B cell (primary cell): ENCODE measurements around the gene MACO1. TPM values are rescaled to one million over a fixed set of nuclear protein-coding genes. Genes with fewer than 3 reads are reported as not detected.

Experiments
- ATAC-seq: fragments of 200-7000 bp; cut with Tn5 transposase; one replicate; pipeline ENCODE4 v1.10.0; 2021; ENCODE audit warnings: low read depth, mild to moderate bottlenecking, moderate number of reproducible peaks, moderate library complexity
- CTCF ChIA-PET: fragments of 350-600 bp; sonication (Branson Sonifier 250); formaldehyde crosslinking; loops from one replicate; lab custom pipeline; 2021; ENCODE audit warnings: antibody characterized with exemption, inconsistent platforms; lab: Charles Lee
- POLR2A ChIA-PET: fragments of 350-600 bp; sonication (Branson Sonifier 250); formaldehyde crosslinking; loops from one replicate; lab custom pipeline; 2021; ENCODE audit warnings: antibody characterized with exemption; lab: Charles Lee
- DNase-seq: peaks from one replicate; pipeline ENCODE4 v3.0.0; 2013
- H2AFZ ChIP-seq: 2 replicates; pipeline ENCODE4 v1.6.1; 2012; ENCODE audit warnings: mild to moderate bottlenecking, low read depth, low read length; ENCODE audit not compliant: insufficient read depth, poor library complexity, severe bottlenecking
- H3K27ac ChIP-seq, 2 donors: 1 replicate in 1 of 2; 2 replicates in 1 of 2; pipeline ENCODE4 v1.5.1; 2012 to 2013; ENCODE audit warnings: low read length in 2 of 2, mild to moderate bottlenecking in 2 of 2, moderate library complexity in 1 of 2
- H3K27me3 ChIP-seq, 4 experiments: fragments of 200-600 bp in 1 of 4; sonication (generic) in 1 of 4; replicated peaks in 1 of 4; 1 replicate in 2 of 4; 2 replicates in 2 of 4; pipeline versions ENCODE4 v1.6.1 to v1.7.0; 2013 to 2016; ENCODE audit warnings: low read length in 3 of 4, mild to moderate bottlenecking in 2 of 4, mixed read lengths in 1 of 4, moderate library complexity in 1 of 4; ENCODE audit not compliant: insufficient read depth in 4 of 4, control insufficient read depth in 3 of 4; ENCODE audit errors: control extremely low read depth in 1 of 4
- H3K36me3 ChIP-seq, 2 experiments: replicated peaks in 1 of 2; 1 replicate in 1 of 2; 2 replicates in 1 of 2; pipeline versions ENCODE4 v1.6.1 to v1.7.1; 2013; ENCODE audit warnings: low read length in 1 of 2; ENCODE audit not compliant: insufficient read depth in 2 of 2, control insufficient read depth in 1 of 2; ENCODE audit errors: control extremely low read depth in 1 of 2, extremely low read depth in 1 of 2
- H3K4me1 ChIP-seq, 2 donors: fragments of 200-600 bp in 1 of 2; sonication (generic) in 1 of 2; 1 replicate in 1 of 2; 2 replicates in 1 of 2; pipeline versions ENCODE4 v1.5.1 to v1.6.1; 2013 to 2017; ENCODE audit warnings: low read length in 2 of 2; ENCODE audit not compliant: control insufficient read depth in 2 of 2, insufficient read depth in 2 of 2
- H3K4me2 ChIP-seq: replicated peaks from 2 replicates; pipeline ENCODE3; 2012; ENCODE audit warnings: mild to moderate bottlenecking, low read depth, low read length; ENCODE audit not compliant: poor library complexity, severe bottlenecking
- H3K4me3 ChIP-seq, 5 experiments: fragments of 200-600 bp in 1 of 5; sonication (generic) in 1 of 5; 1 replicate in 3 of 5; 2 replicates in 2 of 5; pipeline versions ENCODE4 v1.5.1 to v1.7.0; 2011 to 2016; ENCODE audit warnings: low read length in 4 of 5, mild to moderate bottlenecking in 4 of 5, low read depth in 2 of 5, control low read depth in 1 of 5, moderate library complexity in 1 of 5; ENCODE audit not compliant: insufficient read depth in 1 of 5; ENCODE audit errors: control extremely low read depth in 1 of 5, extremely low read depth in 1 of 5
- H3K79me2 ChIP-seq: fragments of 200-600 bp; sonication (generic); one replicate; pipeline ENCODE4 v1.6.0; 2016; ENCODE audit warnings: low read length; ENCODE audit not compliant: control insufficient read depth, insufficient read depth
- H3K9ac ChIP-seq: fragments of 200-600 bp; sonication (generic); 2 replicates; pipeline ENCODE4 v1.6.1; 2017; ENCODE audit warnings: mild to moderate bottlenecking, low read length, moderate library complexity
- H3K9me3 ChIP-seq, 3 donors: one replicate each; pipeline versions ENCODE4 v1.6.1 to v1.7.1; 2013; ENCODE audit warnings: low read length in 2 of 3; ENCODE audit not compliant: control insufficient read depth in 2 of 3, insufficient read depth in 1 of 3; ENCODE audit errors: control extremely low read depth in 1 of 3
- H4K20me1 ChIP-seq: 2 replicates; pipeline ENCODE4 v1.6.0; 2012; ENCODE audit warnings: mild to moderate bottlenecking, low read length; ENCODE audit not compliant: insufficient read depth, control insufficient read depth, poor library complexity, severe bottlenecking
- H3K27ac Mint-ChIP-seq: one replicate; pipeline ENCODE4 v1.8.0; 2021; ENCODE audit warnings: mixed read lengths
- H3K27me3 Mint-ChIP-seq: one replicate; pipeline ENCODE4 v1.8.0; 2021; ENCODE audit warnings: mixed read lengths
- H3K4me1 Mint-ChIP-seq: one replicate; pipeline ENCODE4 v1.8.0; 2021; ENCODE audit warnings: mixed read lengths
- H3K4me3 Mint-ChIP-seq: one replicate; pipeline ENCODE4 v1.8.0; 2021; ENCODE audit warnings: mixed read lengths
- H3K9me3 Mint-ChIP-seq: one replicate; pipeline ENCODE4 v1.8.0; 2022; ENCODE audit warnings: mixed read lengths; ENCODE audit not compliant: insufficient read depth
- CTCF ChIP-seq: fragments of 200-600 bp; IDR thresholded peaks from one replicate; pipeline ENCODE4 v1.8.0; 2022; ENCODE audit warnings: antibody characterized with exemption, mild to moderate bottlenecking
- EZH2 ChIP-seq: IDR thresholded peaks from 2 replicates; pipeline ENCODE4 v1.6.1; 2012; ENCODE audit warnings: borderline replicate concordance, low read depth, mild to moderate bottlenecking, moderate library complexity, low read length; ENCODE audit not compliant: insufficient read depth, poor library complexity, severe bottlenecking
- WGBS: methylation state at CpG from one replicate; pipeline ENCODE4 v1.1.5; 2013; ENCODE audit warnings: missing lambda C conversion rate; ENCODE audit not compliant: insufficient coverage; 5-methylcytosine and 5-hydroxymethylcytosine counted together
- intact Hi-C: fragments of 100-400 bp; cut with micrococcal nuclease; formaldehyde crosslinking; loops from one replicate; pipeline ENCODE4 v1.10.0; 2022
- polyA plus RNA-seq: library from polyadenylated mRNA; depleted of rRNA; stranded (reverse); fragments of >200 nt; gene quantifications from 2 replicates; pipeline ENCODE4 v1.2.3, GENCODE V29; 2012
- total RNA-seq, 2 donors: library from RNA; stranded (reverse); fragments of 120-200 nt in 1 of 2; gene quantifications; 1 replicate in 1 of 2; 2 replicates in 1 of 2; pipeline versions ENCODE4 v1.2.3 to v1.2.4, GENCODE V29; 2013 to 2022

The MACO1 gene
- total and polyA plus RNA-seq, 2 donors (not counting 1 experiment from before 2014, with no cell fraction given), result 4.9 to 21.2 TPM

GRCh38 chr1:25504706-25505595, 74.3 kb downstream of the MACO1 start:
- Histone ChIP-seq H4K20me1 (no peaks in the 10 kb centered on the region), H3K4me2 (peak overlapping the region; percentile 14), H3K27ac (no peak overlapping the region), H3K9ac (no peak overlapping the region), H3K4me1 (peaks cover 6 to 10% of the 10 kb centered on the region in 2 donors), H3K79me2 (no peaks in the 10 kb centered on the region), H3K36me3 (peaks cover 1 to 6% of the 10 kb centered on the region in 2 experiments), H3K4me3 (no peak overlapping the region), H3K9me3 (no peaks in the 10 kb centered on the region), H3K27me3 (no peaks in the 10 kb centered on the region), H2AFZ (no peak overlapping the region)
- no peak for DNase-seq
- Mint-ChIP-seq H3K9me3 (no peaks in the 10 kb centered on the region), H3K27ac (no peak overlapping the region), H3K4me1 (peaks cover 10% of the 10 kb centered on the region), H3K27me3 (peaks cover 3% of the 10 kb centered on the region), H3K4me3 (no peak overlapping the region)
- WGBS, result 64% methylated on average over 8 of the region's 9 CpGs
- no peak for ATAC-seq
- POLR2A ChIA-PET, result no interaction called here
- no peak for TF ChIP-seq CTCF
- no peak for TF ChIP-seq EZH2
- intact Hi-C loops, result loop anchor here (2.0 to 5.0 kb wide), 2 partner anchors 188 to 292 kb away; no protein-coding TSS in a partner anchor
- CTCF ChIA-PET, result interaction anchor here (1.0 to 5.6 kb wide), 7 partner anchors 14 to 305 kb away, joined by 3 to 59 read pairs (median 4); no protein-coding TSS in a partner anchor
